GM23338 (cell line): ENCODE results near the gene PARD6B. TPM values are rescaled to one million over a fixed set of nuclear protein-coding genes. Genes with fewer than 3 reads are reported as not detected.

Source experiments
- ATAC-seq: fragments of 200-7000 bp; cut with Tn5 transposase; 3 replicates; pipeline ENCODE4 v1.9.1; 2020
- DNase-seq: peaks from one replicate; pipeline ENCODE4 v3.0.0-alpha.2; 2015; ENCODE audit warnings: low spot score
- H2AFZ ChIP-seq: fragments of 200-600 bp; sonication (generic); 2 replicates; pipeline ENCODE4 v1.8.0; 2016; ENCODE audit warnings: antibody characterized with exemption, mild to moderate bottlenecking, moderate library complexity
- H3F3A ChIP-seq: fragments of 200-600 bp; sonication (generic); replicated peaks from 2 replicates; pipeline ENCODE4 v1.8.0; 2017; ENCODE audit warnings: antibody characterized with exemption, mixed run types, low read depth
- H3K27ac ChIP-seq: fragments of 200-600 bp; sonication (generic); 2 replicates; pipeline ENCODE4 v1.6.1; 2016; ENCODE audit warnings: low read depth
- H3K27me3 ChIP-seq: fragments of 200-600 bp; sonication (generic); 2 replicates; pipeline ENCODE4 v1.8.0; 2016; ENCODE audit warnings: mild to moderate bottlenecking, mixed run types, moderate library complexity; ENCODE audit not compliant: insufficient read depth
- H3K36me3 ChIP-seq: fragments of 200-600 bp; sonication (generic); 2 replicates; pipeline ENCODE4 v1.8.0; 2016; ENCODE audit warnings: mild to moderate bottlenecking; ENCODE audit not compliant: insufficient read depth
- H3K4me1 ChIP-seq: fragments of 200-600 bp; sonication (generic); 2 replicates; pipeline ENCODE4 v1.8.0; 2016; ENCODE audit warnings: mild to moderate bottlenecking, moderate library complexity; ENCODE audit not compliant: insufficient read depth
- H3K4me2 ChIP-seq: fragments of 200-600 bp; sonication (generic); 2 replicates; pipeline ENCODE4 v1.7.1; 2017; ENCODE audit warnings: mixed run types
- H3K4me3 ChIP-seq: fragments of 200-600 bp; sonication (generic); 2 replicates; pipeline ENCODE4 v1.6.1; 2016; ENCODE audit warnings: mixed run types
- H3K79me2 ChIP-seq: fragments of 200-600 bp; sonication (generic); replicated peaks from 2 replicates; pipeline ENCODE4 v1.8.0; 2017; ENCODE audit warnings: mild to moderate bottlenecking; ENCODE audit not compliant: insufficient read depth
- H3K9me2 ChIP-seq: fragments of 200-600 bp; sonication (generic); 2 replicates; pipeline ENCODE4 v1.8.0; 2017; ENCODE audit not compliant: insufficient read depth
- H4K20me1 ChIP-seq: fragments of 200-600 bp; sonication (generic); replicated peaks from 2 replicates; pipeline ENCODE4 v1.8.0; 2017; ENCODE audit warnings: mild to moderate bottlenecking; ENCODE audit not compliant: insufficient read depth
- H3K27ac Mint-ChIP-seq: 2 replicates; pipeline ENCODE4 v1.8.0; 2020; ENCODE audit warnings: inconsistent platforms, mild to moderate bottlenecking, moderate library complexity, mixed read lengths
- H3K27me3 Mint-ChIP-seq: 3 replicates; pipeline ENCODE4 v1.8.0; 2022; ENCODE audit warnings: low read depth, mild to moderate bottlenecking, moderate library complexity, mixed read lengths, inconsistent platforms; ENCODE audit not compliant: insufficient read depth, poor library complexity
- H3K36me3 Mint-ChIP-seq: 3 replicates; pipeline ENCODE4 v1.8.0; 2021; ENCODE audit warnings: low read depth, mild to moderate bottlenecking, inconsistent platforms, moderate library complexity, mixed read lengths
- H3K4me1 Mint-ChIP-seq: 3 replicates; pipeline ENCODE4 v1.8.0; 2020; ENCODE audit warnings: mild to moderate bottlenecking, inconsistent platforms, mixed read lengths
- H3K4me3 Mint-ChIP-seq: 3 replicates; pipeline ENCODE4 v1.8.0; 2021; ENCODE audit warnings: moderate library complexity, mild to moderate bottlenecking, inconsistent platforms, mixed read lengths
- H3K9me3 Mint-ChIP-seq: 3 replicates; pipeline ENCODE4 v1.8.0; 2020; ENCODE audit warnings: moderate library complexity, mild to moderate bottlenecking, inconsistent platforms, mixed read lengths
- CREB1 ChIP-seq: fragments of 250-450 bp; sonication (Bioruptor Pico); IDR thresholded peaks from 2 replicates; pipeline ENCODE4 v1.5.0; 2020; ENCODE audit warnings: low read depth, mild to moderate bottlenecking, moderate library complexity
- EZH2 ChIP-seq: fragments of 200-600 bp; sonication (generic); IDR thresholded peaks from one replicate; pipeline ENCODE4 v1.8.0; 2017; ENCODE audit warnings: antibody characterized with exemption, mild to moderate bottlenecking, low read depth; ENCODE audit not compliant: unreplicated experiment
- EZH2phosphoT487 ChIP-seq: fragments of 200-600 bp; sonication (generic); IDR thresholded peaks from one replicate; pipeline ENCODE4 v1.8.1; 2018; ENCODE audit warnings: antibody characterized with exemption; ENCODE audit not compliant: unreplicated experiment
- JUNB ChIP-seq: IDR thresholded peaks from one replicate; pipeline ENCODE4 v1.6.1; 2016; ENCODE audit warnings: antibody characterized with exemption; ENCODE audit not compliant: unreplicated experiment
- NANOG ChIP-seq: IDR thresholded peaks from 2 replicates; pipeline ENCODE4 v1.6.1; 2016; ENCODE audit warnings: antibody characterized with exemption, borderline replicate concordance
- POLR2AphosphoS5 ChIP-seq: IDR thresholded peaks from 2 replicates; pipeline ENCODE4 v1.6.1; 2016; ENCODE audit warnings: antibody characterized with exemption, low read depth
- STAT1 ChIP-seq: IDR thresholded peaks from one replicate; pipeline ENCODE4 v1.6.1; 2016; ENCODE audit warnings: antibody characterized with exemption; ENCODE audit not compliant: unreplicated experiment
- ZNF114 ChIP-seq: fragments of 250-450 bp; sonication (Bioruptor Pico); IDR thresholded peaks from 2 replicates; pipeline ENCODE4 v1.5.0; 2020; ENCODE audit warnings: mild to moderate bottlenecking, moderate library complexity
- ZNF331 ChIP-seq: fragments of 250-450 bp; sonication (Bioruptor Pico); IDR thresholded peaks from 2 replicates; pipeline ENCODE4 v1.5.0; 2020; ENCODE audit warnings: low read depth, mild to moderate bottlenecking, moderate library complexity
- polyA plus RNA-seq: library from polyadenylated mRNA; unstranded; fragments of >200 nt; fragmentation: Nextera tagmentation; extraction: Ambion mirVana; gene quantifications from 2 replicates; pipeline ENCODE4 v1.2.1, GENCODE V29; 2016
- total RNA-seq: library from RNA; depleted of rRNA; stranded (reverse); fragments of >200 nt; shearing (Covaris generic); gene quantifications from 2 replicates; pipeline ENCODE4 v1.2.3, GENCODE V29; 2014
- TF ChIP-seq, protein P1 (sequence below): fragments of 250-450 bp; sonication (Bioruptor Pico); IDR thresholded peaks from 2 replicates; pipeline ENCODE4 v1.5.0; 2020; ENCODE audit warnings: mild to moderate bottlenecking, moderate library complexity
- TF ChIP-seq, protein P2 (sequence below): IDR thresholded peaks from one replicate; pipeline ENCODE4 v1.6.1; 2018; ENCODE audit warnings: antibody characterized with exemption; ENCODE audit not compliant: unreplicated experiment
- TF ChIP-seq, protein P3 (sequence below): IDR thresholded peaks from 2 replicates; pipeline ENCODE4 v1.6.1; 2016; ENCODE audit warnings: antibody characterized with exemption

PARD6B gene
- total and polyA plus RNA-seq, 2 experiments from 2014 or later = 23.5 to 29.2 TPM

DNA sequence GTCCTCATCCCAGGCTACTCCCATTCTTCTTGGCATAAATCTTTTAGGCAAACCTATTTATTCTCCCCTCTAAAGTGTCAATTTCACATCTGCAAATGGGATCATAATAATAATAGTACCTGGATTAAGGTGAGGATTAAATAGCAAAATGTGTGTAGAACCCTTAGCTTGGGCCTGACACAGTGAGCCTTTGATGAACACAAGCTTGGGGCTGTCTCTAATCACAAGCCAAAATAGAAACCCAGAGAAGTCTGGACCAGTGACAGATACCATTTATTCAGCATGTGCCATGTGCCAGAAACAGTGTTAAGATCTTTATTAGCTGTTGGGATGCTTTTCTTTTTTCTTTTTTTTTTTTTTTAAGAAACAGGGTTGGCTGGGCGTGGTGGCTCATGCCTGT lies 14.9 kb upstream of the PARD6B start:
- Histone ChIP-seq H2AFZ (no peak overlapping the region), H3K4me3 (no peak overlapping the region), H4K20me1 (no peaks in the 10 kb centered on the region), H3K9me2 (no peaks in the 10 kb centered on the region), H3K4me2 (no peak overlapping the region), H3K4me1 (no peaks in the 10 kb centered on the region), H3K27me3 (no peaks in the 10 kb centered on the region), H3F3A (no peaks in the 10 kb centered on the region), H3K36me3 (no peaks in the 10 kb centered on the region), H3K79me2 (no peaks in the 10 kb centered on the region), H3K27ac (no peak overlapping the region)
- Mint-ChIP-seq H3K4me1 (peaks cover 27% of the 10 kb centered on the region), H3K4me3 (no peak overlapping the region), H3K27ac (no peak overlapping the region), H3K9me3 (no peaks in the 10 kb centered on the region), H3K36me3 (no peaks in the 10 kb centered on the region), H3K27me3 (peaks cover 3% of the 10 kb centered on the region)
- ATAC-seq = no peak
- DNase-seq = no peak
- no peak for TF ChIP-seq NANOG

DNA sequence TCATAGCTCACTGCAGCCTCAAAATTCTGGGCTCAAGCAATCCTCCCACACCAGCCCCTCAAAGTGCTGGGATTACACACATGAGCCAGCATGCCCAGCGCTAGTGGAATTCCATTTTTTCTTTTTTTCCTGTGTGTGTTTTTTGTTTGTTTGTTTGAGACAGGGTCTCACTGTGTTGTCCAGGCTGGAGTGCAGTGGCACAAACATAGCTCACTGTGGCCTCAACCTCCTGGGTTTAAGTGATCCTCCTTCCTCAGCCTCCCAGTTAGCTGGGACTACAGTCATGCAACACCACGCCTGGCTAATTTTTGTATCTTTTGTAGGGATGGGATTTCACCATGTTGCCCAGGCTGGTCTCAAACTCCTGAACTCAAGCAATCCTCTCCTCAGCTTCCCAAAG lies 14.1 kb upstream of the PARD6B start:
- Histone ChIP-seq H2AFZ (no peak overlapping the region), H3K27ac (peak overlapping the region; percentile 6; the same call in 1 of the 2 replicates), H4K20me1 (no peaks in the 10 kb centered on the region), H3K9me2 (no peaks in the 10 kb centered on the region), H3K27me3 (no peaks in the 10 kb centered on the region), H3K4me1 (no peaks in the 10 kb centered on the region), H3F3A (no peaks in the 10 kb centered on the region), H3K4me2 (no peak overlapping the region), H3K79me2 (no peaks in the 10 kb centered on the region), H3K4me3 (no peak overlapping the region), H3K36me3 (no peaks in the 10 kb centered on the region)
- Mint-ChIP-seq H3K4me3 (no peak overlapping the region), H3K36me3 (no peaks in the 10 kb centered on the region), H3K4me1 (peaks cover 23% of the 10 kb centered on the region), H3K9me3 (no peaks in the 10 kb centered on the region), H3K27ac (no peak overlapping the region), H3K27me3 (peaks cover 3% of the 10 kb centered on the region)
- DNase-seq (no peak), ATAC-seq (no peak)
- TF ChIP-seq POLR2AphosphoS5 (no peak), CREB1 (CRISPR knock-in tag) (no peak), STAT1 (no peak), JUNB (no peak), EZH2phosphoT487 (no peak), NANOG (no peak), EZH2 (no peak), ZNF114 (no peak), ZNF331 (CRISPR knock-in tag) (no peak)
- TF ChIP-seq, protein P1, sequence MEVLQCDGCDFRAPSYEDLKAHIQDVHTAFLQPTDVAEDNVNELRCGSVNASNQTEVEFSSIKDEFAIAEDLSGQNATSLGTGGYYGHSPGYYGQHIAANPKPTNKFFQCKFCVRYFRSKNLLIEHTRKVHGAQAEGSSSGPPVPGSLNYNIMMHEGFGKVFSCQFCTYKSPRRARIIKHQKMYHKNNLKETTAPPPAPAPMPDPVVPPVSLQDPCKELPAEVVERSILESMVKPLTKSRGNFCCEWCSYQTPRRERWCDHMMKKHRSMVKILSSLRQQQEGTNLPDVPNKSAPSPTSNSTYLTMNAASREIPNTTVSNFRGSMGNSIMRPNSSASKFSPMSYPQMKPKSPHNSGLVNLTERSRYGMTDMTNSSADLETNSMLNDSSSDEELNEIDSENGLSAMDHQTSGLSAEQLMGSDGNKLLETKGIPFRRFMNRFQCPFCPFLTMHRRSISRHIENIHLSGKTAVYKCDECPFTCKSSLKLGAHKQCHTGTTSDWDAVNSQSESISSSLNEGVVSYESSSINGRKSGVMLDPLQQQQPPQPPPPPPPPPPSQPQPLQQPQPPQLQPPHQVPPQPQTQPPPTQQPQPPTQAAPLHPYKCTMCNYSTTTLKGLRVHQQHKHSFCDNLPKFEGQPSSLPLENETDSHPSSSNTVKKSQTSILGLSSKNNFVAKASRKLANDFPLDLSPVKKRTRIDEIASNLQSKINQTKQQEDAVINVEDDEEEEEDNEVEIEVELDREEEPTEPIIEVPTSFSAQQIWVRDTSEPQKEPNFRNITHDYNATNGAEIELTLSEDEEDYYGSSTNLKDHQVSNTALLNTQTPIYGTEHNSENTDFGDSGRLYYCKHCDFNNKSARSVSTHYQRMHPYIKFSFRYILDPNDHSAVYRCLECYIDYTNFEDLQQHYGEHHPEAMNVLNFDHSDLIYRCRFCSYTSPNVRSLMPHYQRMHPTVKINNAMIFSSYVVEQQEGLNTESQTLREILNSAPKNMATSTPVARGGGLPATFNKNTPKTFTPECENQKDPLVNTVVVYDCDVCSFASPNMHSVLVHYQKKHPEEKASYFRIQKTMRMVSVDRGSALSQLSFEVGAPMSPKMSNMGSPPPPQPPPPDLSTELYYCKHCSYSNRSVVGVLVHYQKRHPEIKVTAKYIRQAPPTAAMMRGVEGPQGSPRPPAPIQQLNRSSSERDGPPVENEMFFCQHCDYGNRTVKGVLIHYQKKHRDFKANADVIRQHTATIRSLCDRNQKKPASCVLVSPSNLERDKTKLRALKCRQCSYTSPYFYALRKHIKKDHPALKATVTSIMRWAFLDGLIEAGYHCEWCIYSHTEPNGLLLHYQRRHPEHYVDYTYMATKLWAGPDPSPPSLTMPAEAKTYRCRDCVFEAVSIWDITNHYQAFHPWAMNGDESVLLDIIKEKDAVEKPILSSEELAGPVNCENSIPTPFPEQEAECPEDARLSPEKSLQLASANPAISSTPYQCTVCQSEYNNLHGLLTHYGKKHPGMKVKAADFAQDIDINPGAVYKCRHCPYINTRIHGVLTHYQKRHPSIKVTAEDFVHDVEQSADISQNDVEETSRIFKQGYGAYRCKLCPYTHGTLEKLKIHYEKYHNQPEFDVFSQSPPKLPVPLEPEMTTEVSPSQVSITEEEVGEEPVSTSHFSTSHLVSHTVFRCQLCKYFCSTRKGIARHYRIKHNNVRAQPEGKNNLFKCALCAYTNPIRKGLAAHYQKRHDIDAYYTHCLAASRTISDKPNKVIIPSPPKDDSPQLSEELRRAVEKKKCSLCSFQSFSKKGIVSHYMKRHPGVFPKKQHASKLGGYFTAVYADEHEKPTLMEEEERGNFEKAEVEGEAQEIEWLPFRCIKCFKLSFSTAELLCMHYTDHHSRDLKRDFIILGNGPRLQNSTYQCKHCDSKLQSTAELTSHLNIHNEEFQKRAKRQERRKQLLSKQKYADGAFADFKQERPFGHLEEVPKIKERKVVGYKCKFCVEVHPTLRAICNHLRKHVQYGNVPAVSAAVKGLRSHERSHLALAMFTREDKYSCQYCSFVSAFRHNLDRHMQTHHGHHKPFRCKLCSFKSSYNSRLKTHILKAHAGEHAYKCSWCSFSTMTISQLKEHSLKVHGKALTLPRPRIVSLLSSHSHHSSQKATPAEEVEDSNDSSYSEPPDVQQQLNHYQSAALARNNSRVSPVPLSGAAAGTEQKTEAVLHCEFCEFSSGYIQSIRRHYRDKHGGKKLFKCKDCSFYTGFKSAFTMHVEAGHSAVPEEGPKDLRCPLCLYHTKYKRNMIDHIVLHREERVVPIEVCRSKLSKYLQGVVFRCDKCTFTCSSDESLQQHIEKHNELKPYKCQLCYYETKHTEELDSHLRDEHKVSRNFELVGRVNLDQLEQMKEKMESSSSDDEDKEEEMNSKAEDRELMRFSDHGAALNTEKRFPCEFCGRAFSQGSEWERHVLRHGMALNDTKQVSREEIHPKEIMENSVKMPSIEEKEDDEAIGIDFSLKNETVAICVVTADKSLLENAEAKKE (CRISPR knock-in tag) = no peak
- TF ChIP-seq, protein P2, sequence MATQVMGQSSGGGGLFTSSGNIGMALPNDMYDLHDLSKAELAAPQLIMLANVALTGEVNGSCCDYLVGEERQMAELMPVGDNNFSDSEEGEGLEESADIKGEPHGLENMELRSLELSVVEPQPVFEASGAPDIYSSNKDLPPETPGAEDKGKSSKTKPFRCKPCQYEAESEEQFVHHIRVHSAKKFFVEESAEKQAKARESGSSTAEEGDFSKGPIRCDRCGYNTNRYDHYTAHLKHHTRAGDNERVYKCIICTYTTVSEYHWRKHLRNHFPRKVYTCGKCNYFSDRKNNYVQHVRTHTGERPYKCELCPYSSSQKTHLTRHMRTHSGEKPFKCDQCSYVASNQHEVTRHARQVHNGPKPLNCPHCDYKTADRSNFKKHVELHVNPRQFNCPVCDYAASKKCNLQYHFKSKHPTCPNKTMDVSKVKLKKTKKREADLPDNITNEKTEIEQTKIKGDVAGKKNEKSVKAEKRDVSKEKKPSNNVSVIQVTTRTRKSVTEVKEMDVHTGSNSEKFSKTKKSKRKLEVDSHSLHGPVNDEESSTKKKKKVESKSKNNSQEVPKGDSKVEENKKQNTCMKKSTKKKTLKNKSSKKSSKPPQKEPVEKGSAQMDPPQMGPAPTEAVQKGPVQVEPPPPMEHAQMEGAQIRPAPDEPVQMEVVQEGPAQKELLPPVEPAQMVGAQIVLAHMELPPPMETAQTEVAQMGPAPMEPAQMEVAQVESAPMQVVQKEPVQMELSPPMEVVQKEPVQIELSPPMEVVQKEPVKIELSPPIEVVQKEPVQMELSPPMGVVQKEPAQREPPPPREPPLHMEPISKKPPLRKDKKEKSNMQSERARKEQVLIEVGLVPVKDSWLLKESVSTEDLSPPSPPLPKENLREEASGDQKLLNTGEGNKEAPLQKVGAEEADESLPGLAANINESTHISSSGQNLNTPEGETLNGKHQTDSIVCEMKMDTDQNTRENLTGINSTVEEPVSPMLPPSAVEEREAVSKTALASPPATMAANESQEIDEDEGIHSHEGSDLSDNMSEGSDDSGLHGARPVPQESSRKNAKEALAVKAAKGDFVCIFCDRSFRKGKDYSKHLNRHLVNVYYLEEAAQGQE = no peak
- TF ChIP-seq, protein P3, sequence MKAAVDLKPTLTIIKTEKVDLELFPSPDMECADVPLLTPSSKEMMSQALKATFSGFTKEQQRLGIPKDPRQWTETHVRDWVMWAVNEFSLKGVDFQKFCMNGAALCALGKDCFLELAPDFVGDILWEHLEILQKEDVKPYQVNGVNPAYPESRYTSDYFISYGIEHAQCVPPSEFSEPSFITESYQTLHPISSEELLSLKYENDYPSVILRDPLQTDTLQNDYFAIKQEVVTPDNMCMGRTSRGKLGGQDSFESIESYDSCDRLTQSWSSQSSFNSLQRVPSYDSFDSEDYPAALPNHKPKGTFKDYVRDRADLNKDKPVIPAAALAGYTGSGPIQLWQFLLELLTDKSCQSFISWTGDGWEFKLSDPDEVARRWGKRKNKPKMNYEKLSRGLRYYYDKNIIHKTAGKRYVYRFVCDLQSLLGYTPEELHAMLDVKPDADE = no peak
